SK-N-SH treated with all-trans-retinoic acid at 6 μM for 48 hours (cell line): Measurements from ENCODE around the gene COG6.

Experiments used
- ARNTL ChIP-seq: fragments of 450-650 bp; formaldehyde crosslinking; IDR thresholded peaks from 2 replicates; pipeline ENCODE4 v1.5.0; 2020; ENCODE audit warnings: low read depth, mild to moderate bottlenecking, moderate library complexity, borderline replicate concordance
- TOX ChIP-seq: fragments of 250-450 bp; sonication (Bioruptor Pico); IDR thresholded peaks from 2 replicates; pipeline ENCODE4 v1.8.0; 2021; ENCODE audit warnings: mild to moderate bottlenecking, moderate library complexity, borderline replicate concordance
- ZFP30 ChIP-seq: fragments of 450-650 bp; formaldehyde crosslinking; IDR thresholded peaks from 2 replicates; pipeline ENCODE4 v1.5.0; 2022; ENCODE audit warnings: mild to moderate bottlenecking, moderate library complexity
- ZNF565 ChIP-seq: fragments of 450-650 bp; formaldehyde crosslinking; conservative IDR thresholded peaks from 2 replicates; pipeline ENCODE4 v1.5.0; 2020; ENCODE audit warnings: low read depth, mild to moderate bottlenecking, moderate library complexity
- TF ChIP-seq, protein P1 (sequence below): fragments of 250-450 bp; sonication (Bioruptor Pico); IDR thresholded peaks from 2 replicates; pipeline ENCODE4 v1.8.0; 2020; ENCODE audit warnings: mild to moderate bottlenecking, moderate library complexity, borderline replicate concordance

DNA sequence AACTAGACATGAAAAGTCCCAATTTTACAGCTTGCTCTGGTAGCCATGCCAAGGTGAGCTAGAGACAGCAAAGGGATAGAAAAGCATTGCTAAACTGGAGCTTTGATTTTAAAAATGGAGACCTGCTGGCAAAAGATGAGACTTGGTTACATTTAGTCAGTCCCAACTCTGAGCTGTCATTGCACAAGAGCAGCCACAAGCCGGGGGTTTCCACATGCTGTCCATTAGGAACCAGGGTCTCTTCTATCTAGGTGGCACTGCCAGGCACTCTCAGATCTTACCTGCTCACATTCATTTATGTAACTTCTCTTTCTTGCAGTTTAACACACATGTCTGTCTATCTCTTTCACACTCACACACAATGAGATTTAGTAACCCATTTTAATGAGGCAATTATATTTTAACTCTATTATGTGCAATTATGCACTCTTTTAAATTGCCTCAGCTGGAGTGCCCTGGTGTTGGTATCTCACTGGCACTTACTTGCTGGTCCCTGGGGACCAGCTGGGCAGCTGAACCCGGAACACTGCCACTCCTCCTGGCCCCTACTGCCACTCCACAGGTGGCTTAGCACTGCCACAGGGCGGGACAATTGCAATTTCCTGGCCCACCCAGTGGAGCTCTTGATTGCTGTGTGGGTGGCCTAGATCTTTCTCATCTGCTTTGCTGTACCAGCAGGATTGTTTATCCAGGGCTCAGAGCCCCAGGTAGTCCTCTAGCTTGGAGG, 112.5 kb downstream of the COG6 start:
- TF ChIP-seq ARNTL (no peak), TOX (CRISPR knock-in tag) (no peak), ZFP30 (CRISPR knock-in tag) (no peak), ZNF565 (CRISPR knock-in tag) (no peak)
- TF ChIP-seq, protein P1, sequence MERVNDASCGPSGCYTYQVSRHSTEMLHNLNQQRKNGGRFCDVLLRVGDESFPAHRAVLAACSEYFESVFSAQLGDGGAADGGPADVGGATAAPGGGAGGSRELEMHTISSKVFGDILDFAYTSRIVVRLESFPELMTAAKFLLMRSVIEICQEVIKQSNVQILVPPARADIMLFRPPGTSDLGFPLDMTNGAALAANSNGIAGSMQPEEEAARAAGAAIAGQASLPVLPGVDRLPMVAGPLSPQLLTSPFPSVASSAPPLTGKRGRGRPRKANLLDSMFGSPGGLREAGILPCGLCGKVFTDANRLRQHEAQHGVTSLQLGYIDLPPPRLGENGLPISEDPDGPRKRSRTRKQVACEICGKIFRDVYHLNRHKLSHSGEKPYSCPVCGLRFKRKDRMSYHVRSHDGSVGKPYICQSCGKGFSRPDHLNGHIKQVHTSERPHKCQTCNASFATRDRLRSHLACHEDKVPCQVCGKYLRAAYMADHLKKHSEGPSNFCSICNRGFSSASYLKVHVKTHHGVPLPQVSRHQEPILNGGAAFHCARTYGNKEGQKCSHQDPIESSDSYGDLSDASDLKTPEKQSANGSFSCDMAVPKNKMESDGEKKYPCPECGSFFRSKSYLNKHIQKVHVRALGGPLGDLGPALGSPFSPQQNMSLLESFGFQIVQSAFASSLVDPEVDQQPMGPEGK (CRISPR knock-in tag): no peak
